Glutamatergic neuron (in vitro differentiated cells): Measurements from ENCODE around the gene CENPB. TPM values are rescaled to one million over a fixed set of nuclear protein-coding genes. Genes with fewer than 3 reads are reported as not detected.

ENCODE experiments used
- DNase-seq: peaks from one replicate; pipeline ENCODE4 v3.0.0; 2022
- H3K27ac Mint-ChIP-seq: one replicate; pipeline ENCODE4 v1.8.0; 2020; ENCODE audit warnings: mild to moderate bottlenecking, mixed read lengths, inconsistent platforms; ENCODE audit not compliant: unreplicated experiment
- H3K27me3 Mint-ChIP-seq: one replicate; pipeline ENCODE4 v1.8.0; 2020; ENCODE audit warnings: mild to moderate bottlenecking, moderate library complexity, mixed read lengths, inconsistent platforms; ENCODE audit not compliant: unreplicated experiment
- H3K36me3 Mint-ChIP-seq: one replicate; pipeline ENCODE4 v1.8.0; 2020; ENCODE audit warnings: mild to moderate bottlenecking, mixed read lengths, inconsistent platforms; ENCODE audit not compliant: unreplicated experiment
- H3K4me1 Mint-ChIP-seq: one replicate; pipeline ENCODE4 v1.8.0; 2020; ENCODE audit warnings: mild to moderate bottlenecking, low read depth, mixed read lengths, inconsistent platforms; ENCODE audit not compliant: unreplicated experiment
- H3K4me3 Mint-ChIP-seq: one replicate; pipeline ENCODE4 v1.8.0; 2020; ENCODE audit warnings: mild to moderate bottlenecking, mixed read lengths, inconsistent platforms; ENCODE audit not compliant: unreplicated experiment
- H3K9me3 Mint-ChIP-seq: one replicate; pipeline ENCODE4 v1.8.0; 2020; ENCODE audit warnings: mild to moderate bottlenecking, moderate library complexity, mixed read lengths, inconsistent platforms; ENCODE audit not compliant: unreplicated experiment
- CTCF ChIP-seq: fragments of 200-600 bp; sonication (generic); IDR thresholded peaks from one replicate; pipeline ENCODE4 v1.5.0; 2021; ENCODE audit not compliant: partially characterized antibody, unreplicated experiment
- total RNA-seq: library from RNA; stranded (reverse); fragmentation: NEBNext Ultra II Directional; extraction: Animal tissue kit (Norgen Biotek cat#: 25700); gene quantifications from one replicate; pipeline ENCODE4 v1.2.1, GENCODE V29; 2021; ENCODE audit not compliant: unreplicated experiment

Gene CENPB
- total RNA-seq, 1 donor from 2014 or later = 47.1 TPM

GRCh38 chr20:3784216-3784853, 2.2 kb downstream of the CENPB start:
- peak overlapping the region; percentile 59 for H3K4me3 Mint-ChIP-seq
- H3K36me3 Mint-ChIP-seq = no peaks in the 10 kb centered on the region
- H3K27me3 Mint-ChIP-seq = peaks cover 13% of the 10 kb centered on the region
- DNase-seq = no peak
- TF ChIP-seq CTCF = no peak
- peaks cover 11% of the 10 kb centered on the region for H3K4me1 Mint-ChIP-seq
- H3K27ac Mint-ChIP-seq = no peak overlapping the region
- peaks cover 5% of the 10 kb centered on the region for H3K9me3 Mint-ChIP-seq

- Mint-ChIP-seq H3K4me1 (peaks cover 11% of the 10 kb centered on the region), H3K36me3 (no peaks in the 10 kb centered on the region), H3K9me3 (peaks cover 5% of the 10 kb centered on the region), H3K4me3 (no peak overlapping the region), H3K27ac (no peak overlapping the region), H3K27me3 (peaks cover 12% of the 10 kb centered on the region)
- no peak for TF ChIP-seq CTCF
- DNase-seq = no peak
These were observed 2.9 kb downstream of the CENPB start for GRCh38 chr20:3783511-3784195.

- Mint-ChIP-seq H3K27me3 (peaks cover 11% of the 10 kb centered on the region), H3K27ac (no peak overlapping the region), H3K9me3 (peaks cover 5% of the 10 kb centered on the region), H3K36me3 (no peaks in the 10 kb centered on the region), H3K4me1 (peaks cover 11% of the 10 kb centered on the region), H3K4me3 (peak overlapping the region; percentile 34)
- TF ChIP-seq CTCF = no peak
- no peak for DNase-seq
These were observed 3.5 kb downstream of the CENPB start for GRCh38 chr20:3783068-3783489.

- DNase-seq = no peak
- Mint-ChIP-seq H3K4me1 (peaks cover 11% of the 10 kb centered on the region), H3K36me3 (no peaks in the 10 kb centered on the region), H3K27me3 (peaks cover 11% of the 10 kb centered on the region), H3K27ac (no peak overlapping the region), H3K9me3 (peaks cover 5% of the 10 kb centered on the region), H3K4me3 (peak overlapping the region; percentile 34)
- no peak for TF ChIP-seq CTCF
These were observed 3.9 kb downstream of the CENPB start for GRCh38 chr20:3782597-3782996.

- Mint-ChIP-seq H3K9me3 (peaks cover 6% of the 10 kb centered on the region), H3K4me3 (peak within 1 kb of the TSS; percentile 82), H3K27ac (no peak within 1 kb of the TSS), H3K36me3 (no peaks in the 10 kb centered on the region), H3K27me3 (peaks cover 16% of the 10 kb centered on the region), H3K4me1 (peaks cover 11% of the 10 kb centered on the region)
- TF ChIP-seq CTCF = peak; percentile 44
- peak; percentile 77 for DNase-seq
These were observed 5.2 kb downstream of the CENPB start, which contains the start of gene SPEF1 for GRCh38 chr20:3781153-3781910. Gene SPEF1 (minus strand): TSS chr20:3781448. CDS start chr20:3781287, 161 bp downstream.
